ENCODE measurements around the gene KRTAP10-6.

The KRTAP10-6 gene

GRCh38 chr21:44623575-44623974 is 31.3 kb upstream of the KRTAP10-6 start:
- TF ChIP-seq ZFX (IDR thresholded peaks at IDR 0.05; ENCODE audit: borderline replicate concordance) (no peak), CTCF (IDR thresholded peaks at IDR 0.05) (no peak)
- no peak overlapping the region for H3K27ac ChIP-seq

GRCh38 chr21:44619886-44620285 is 27.6 kb upstream of the KRTAP10-6 start:
- H3K27ac ChIP-seq: no peak overlapping the region
- TF ChIP-seq CTCF (IDR thresholded peaks at IDR 0.05) (no peak), ZFX (IDR thresholded peaks at IDR 0.05; ENCODE audit: borderline replicate concordance) (no peak)

DNA sequence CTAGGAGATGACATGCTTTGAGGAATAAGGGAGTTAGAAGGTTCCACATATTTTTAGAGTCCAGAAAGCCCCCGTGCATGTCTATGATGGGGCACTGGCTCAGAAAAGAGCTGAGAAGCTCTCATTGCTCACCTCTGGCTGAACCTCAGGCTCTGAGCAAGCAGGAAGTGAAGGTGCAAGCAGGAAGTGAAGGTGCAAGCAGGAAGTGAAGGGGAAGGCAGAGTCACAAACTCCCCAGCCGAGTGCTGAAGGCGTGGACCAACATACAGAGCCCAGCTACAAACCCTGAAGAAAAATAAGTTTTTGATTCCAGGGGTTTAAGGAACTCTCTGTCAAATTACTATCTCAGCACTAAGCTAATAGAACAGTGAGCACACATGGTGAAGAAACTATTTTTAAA is 26.6 kb upstream of the KRTAP10-6 start:
- TF ChIP-seq CTCF (IDR thresholded peaks at IDR 0.05): no peak
- TF ChIP-seq ZFX (IDR thresholded peaks at IDR 0.05; ENCODE audit: borderline replicate concordance): no peak
- no peak overlapping the region for H3K27ac ChIP-seq

GRCh38 chr21:44618504-44618903 is 26.2 kb upstream of the KRTAP10-6 start:
- no peak for TF ChIP-seq ZFX (IDR thresholded peaks at IDR 0.05; ENCODE audit: borderline replicate concordance)
- TF ChIP-seq CTCF (IDR thresholded peaks at IDR 0.05): no peak
- no peak overlapping the region for H3K27ac ChIP-seq

- no peak overlapping the region for H3K27ac ChIP-seq
- no peak for TF ChIP-seq ZFX (IDR thresholded peaks at IDR 0.05; ENCODE audit: borderline replicate concordance)
- TF ChIP-seq CTCF (IDR thresholded peaks at IDR 0.05): no peak
These were observed 24.8 kb upstream of the KRTAP10-6 start for GRCh38 chr21:44617071-44617501.

- no peak overlapping the region for H3K27ac ChIP-seq
- TF ChIP-seq CTCF (IDR thresholded peaks at IDR 0.05) (no peak), ZFX (IDR thresholded peaks at IDR 0.05; ENCODE audit: borderline replicate concordance) (no peak)
These were observed 24.3 kb upstream of the KRTAP10-6 start for GRCh38 chr21:44616591-44616926.

DNA sequence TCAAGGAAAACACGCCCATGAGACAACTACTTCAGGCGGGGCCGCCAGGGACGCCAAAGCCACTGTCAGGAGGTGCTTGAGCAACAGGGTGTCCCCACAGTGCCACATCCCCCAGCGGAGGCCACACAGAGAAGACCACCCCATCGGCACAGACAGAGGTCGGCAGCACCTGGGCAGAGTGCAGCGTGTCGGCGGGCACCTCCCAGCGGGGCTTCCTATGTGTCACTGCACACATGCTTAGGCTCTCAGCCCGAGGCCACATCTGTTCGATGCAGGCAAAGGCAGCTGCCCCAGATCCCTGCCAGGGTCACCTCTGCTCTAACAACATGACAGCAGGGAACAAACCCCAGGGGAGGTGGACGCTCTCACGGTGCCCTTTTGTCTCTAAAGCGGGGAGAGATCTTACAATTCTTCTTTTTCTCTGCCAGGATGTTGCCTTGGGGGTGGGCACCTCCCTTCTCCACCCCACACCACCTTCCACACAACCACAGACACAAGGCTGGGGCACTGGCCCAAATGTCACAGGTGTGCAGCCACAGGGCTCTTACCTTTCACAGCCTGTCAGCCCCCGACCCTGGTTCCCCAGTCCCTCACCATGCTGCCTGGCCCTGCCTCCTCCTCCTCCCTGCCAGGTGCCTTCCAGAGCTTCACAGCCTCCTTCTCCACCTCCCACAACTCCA is 23.7 kb upstream of the KRTAP10-6 start:
- TF ChIP-seq ZFX (IDR thresholded peaks at IDR 0.05; ENCODE audit: borderline replicate concordance) (no peak), CTCF (IDR thresholded peaks at IDR 0.05) (no peak)
- H3K27ac ChIP-seq: no peak overlapping the region

Measured in 22Rv1 (cell line).